Choroid plexus epithelial cell (primary cell): ENCODE results near the gene CALR3.
"Not testable (repeated sequence)": the region's sequence is repeated elsewhere in the genome, so short reads cannot be mapped to it uniquely, and the experiment has no call there.

Source experiments
- DNase-seq: peaks from one replicate; pipeline ENCODE4 v3.0.0-alpha.2; 2010; ENCODE audit warnings: low read depth
- H3K4me3 ChIP-seq: 2 replicates; pipeline ENCODE4 v1.5.1; 2011; ENCODE audit warnings: low read depth, mild to moderate bottlenecking, control low read depth, low read length, moderate library complexity
- TF ChIP-seq, protein P1 (sequence below): conservative IDR thresholded peaks from 2 replicates; pipeline ENCODE4 v1.5.1; 2011; ENCODE audit warnings: low read depth, mild to moderate bottlenecking, control low read depth, inconsistent platforms, low read length, moderate library complexity

Gene CALR3

DNA sequence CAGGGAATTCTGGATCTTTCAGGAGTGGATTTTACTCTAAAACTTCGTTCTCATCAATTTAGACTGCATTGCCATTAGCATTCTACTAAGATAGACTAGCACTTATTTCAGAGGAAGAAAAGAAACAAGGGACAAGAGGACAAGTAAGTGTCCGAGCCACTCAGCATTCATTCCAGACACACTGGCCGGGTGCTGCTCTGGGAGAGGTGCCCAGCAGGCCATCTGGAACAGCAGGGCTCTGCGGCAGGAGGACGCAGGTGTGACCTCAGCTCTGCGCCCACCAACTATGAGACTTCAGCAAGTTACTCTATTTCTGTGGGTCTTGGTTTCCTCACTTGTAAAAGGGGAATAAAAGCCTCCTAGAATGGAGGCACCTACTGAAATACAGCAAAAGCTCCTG, 28.4 kb downstream of the CALR3 start:
- no peak for DNase-seq
- H3K4me3 ChIP-seq = no peak overlapping the region
- TF ChIP-seq, protein P1, sequence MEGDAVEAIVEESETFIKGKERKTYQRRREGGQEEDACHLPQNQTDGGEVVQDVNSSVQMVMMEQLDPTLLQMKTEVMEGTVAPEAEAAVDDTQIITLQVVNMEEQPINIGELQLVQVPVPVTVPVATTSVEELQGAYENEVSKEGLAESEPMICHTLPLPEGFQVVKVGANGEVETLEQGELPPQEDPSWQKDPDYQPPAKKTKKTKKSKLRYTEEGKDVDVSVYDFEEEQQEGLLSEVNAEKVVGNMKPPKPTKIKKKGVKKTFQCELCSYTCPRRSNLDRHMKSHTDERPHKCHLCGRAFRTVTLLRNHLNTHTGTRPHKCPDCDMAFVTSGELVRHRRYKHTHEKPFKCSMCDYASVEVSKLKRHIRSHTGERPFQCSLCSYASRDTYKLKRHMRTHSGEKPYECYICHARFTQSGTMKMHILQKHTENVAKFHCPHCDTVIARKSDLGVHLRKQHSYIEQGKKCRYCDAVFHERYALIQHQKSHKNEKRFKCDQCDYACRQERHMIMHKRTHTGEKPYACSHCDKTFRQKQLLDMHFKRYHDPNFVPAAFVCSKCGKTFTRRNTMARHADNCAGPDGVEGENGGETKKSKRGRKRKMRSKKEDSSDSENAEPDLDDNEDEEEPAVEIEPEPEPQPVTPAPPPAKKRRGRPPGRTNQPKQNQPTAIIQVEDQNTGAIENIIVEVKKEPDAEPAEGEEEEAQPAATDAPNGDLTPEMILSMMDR = no peak

DNA sequence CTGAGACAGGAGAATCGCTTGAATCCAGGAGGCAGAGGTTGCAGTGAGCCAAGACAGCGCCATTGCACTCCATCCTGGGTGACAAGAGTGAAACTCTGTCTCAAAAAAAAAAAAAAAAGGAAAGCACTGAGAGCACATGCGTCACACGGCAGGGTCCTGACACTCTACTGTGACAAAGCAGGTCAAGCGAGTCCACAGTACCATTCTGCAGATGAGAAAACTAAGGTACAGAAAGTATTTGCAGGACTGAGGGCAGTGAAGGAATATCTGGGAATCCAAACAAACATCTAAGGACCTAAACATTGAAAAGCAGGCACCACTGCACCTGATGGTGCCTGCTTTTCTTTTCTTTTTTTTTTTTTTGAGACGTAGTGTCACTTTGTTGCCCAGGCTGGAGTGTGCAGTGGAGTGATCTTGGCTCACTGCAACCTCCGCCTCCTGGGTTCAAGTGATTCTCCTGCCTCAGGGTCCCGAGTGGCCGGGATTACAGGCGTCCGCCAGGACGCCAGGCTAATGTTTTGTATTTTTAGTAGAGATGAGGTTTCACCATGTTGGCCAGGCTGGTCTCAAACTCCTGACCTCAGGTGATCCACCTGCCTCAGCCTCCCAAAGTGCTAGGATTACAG, 29.1 kb downstream of the CALR3 start:
- not testable (repeated sequence) for DNase-seq, H3K4me3 ChIP-seq

DNA sequence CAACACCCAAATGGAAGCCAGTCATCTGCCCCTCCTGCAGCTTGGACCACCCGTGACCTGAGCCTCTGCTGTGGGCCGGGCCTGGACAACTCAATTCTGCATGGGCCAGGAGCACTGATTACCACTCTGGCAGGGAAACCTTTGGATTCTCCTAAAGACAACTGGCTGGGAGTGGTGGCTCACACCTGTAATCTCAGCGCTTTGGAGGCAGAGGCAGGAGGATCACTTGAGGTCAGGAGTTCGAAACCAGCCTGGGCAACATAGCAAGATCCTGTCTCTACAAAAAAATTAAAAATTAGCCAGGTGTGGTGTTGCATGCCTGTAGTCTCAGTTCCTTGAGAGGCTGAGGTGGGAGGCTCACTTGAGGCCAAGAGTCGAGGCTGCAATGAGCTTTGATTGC, 30.7 kb downstream of the CALR3 start:
- H3K4me3 ChIP-seq = no peak overlapping the region
- DNase-seq = no peak
- TF ChIP-seq, protein P1 = no peak

DNA sequence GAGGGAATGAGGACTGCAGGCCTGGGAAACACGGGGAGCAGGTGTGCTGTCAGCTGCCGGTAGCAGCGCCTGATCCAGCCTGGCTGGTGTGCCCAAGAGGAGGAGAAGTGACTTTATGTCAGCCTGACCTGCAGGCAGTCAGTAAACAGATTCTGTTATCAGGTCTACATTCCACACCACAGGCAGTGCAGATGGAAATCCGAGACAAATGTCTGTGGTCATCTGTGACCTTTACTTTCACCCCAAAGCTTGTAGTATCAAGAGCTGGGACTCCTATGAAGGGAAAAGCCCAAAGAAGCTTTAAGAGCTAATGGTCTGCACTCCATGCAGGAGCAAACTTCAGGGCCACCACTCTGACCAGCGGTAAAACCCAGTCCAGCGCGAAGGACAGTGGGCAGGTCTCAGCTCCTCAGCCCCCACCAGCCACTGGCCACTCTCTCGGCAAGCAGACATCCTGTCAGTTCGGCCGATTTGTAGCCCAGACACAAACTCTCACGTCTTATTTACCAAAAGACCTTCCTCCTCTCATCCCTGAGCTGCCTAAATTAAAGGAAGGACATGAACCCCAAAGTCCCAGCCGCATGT, 31.9 kb downstream of the CALR3 start:
- DNase-seq = peak; percentile 87
- TF ChIP-seq, protein P1 = no peak
- H3K4me3 ChIP-seq = no peak overlapping the region

DNA sequence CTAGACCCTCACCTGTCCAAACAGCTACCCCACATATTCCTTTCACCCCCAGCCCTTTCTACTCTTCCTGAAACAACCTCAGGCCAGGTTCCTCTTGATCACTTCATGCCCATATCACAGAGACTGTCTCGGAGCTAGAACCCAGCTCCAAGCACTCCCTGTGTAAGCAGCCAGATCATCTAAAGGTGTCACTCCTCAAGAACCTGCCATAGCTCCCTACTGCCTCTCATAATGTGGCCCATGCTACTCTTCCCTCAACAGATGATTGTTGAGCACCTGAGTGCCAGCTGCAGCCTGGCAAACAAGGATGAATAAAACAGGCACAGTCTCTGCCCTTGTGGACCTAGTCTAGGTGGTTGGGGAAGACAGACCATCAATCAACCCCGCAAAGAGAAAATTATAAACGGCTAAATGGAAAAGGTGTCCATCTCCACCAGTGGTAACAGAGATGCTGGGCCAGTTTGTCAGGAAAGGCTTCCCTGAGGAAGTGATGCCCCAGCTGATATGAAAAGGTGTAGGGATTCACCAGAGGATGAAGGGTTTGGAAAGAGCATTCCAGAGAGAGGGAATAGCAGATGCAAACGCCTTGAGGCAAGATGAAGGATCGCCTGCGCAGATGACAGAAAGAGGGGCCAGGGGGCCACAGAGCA, 32.5 kb downstream of the CALR3 start:
- H3K4me3 ChIP-seq = no peak overlapping the region
- no peak for DNase-seq
- TF ChIP-seq, protein P1 = no peak

DNA sequence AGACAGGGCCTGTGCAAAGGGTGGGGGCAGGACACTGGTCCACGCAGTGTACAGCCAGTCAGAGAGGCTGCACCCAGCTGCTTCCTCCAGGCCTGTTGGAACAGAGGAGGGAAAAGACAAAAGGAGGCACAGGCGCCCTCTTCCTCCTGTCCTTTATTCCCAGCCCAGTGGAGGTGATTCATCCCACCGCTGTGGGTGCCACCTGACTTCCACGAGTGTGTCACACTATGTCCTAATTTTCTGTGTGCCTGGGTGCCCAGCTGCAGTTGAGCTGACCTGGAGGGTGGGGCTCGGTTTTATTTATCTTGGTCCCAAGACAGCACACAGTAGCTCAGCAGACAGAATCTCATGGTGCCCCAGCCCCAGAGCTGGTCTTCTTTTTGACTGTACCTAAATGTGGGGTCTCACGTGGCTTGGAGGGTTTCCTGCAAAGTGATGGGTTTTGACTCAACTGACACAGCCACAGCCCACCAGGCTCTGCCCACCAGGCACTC, 33.2 kb downstream of the CALR3 start:
- TF ChIP-seq, protein P1 = no peak
- H3K4me3 ChIP-seq = no peak overlapping the region
- no peak for DNase-seq

DNA sequence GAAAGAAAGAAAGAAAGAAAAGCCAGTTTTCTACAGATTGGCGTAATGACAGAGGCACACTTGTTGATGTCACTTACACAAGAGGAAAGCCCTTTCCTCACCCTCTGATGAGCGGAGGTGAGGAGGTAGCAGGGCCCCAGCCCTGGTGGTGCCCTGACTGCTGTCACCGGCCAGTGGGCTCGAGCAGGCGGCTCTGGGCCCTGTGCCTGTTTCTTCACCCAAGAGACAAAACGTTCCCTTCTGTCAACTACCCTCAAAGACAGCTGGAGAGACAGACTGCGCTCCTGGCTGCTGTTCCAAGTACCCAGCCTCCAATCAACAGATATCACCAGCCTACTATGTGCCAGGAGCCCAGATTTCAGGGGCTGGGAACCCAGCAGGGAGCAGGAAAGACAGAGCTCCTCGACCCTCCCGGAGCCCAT, 34.3 kb downstream of the CALR3 start:
- H3K4me3 ChIP-seq = no peak overlapping the region
- DNase-seq = no peak
- TF ChIP-seq, protein P1 = no peak
